Measurements from ENCODE around the gene CD44.

CD44 gene

DNA sequence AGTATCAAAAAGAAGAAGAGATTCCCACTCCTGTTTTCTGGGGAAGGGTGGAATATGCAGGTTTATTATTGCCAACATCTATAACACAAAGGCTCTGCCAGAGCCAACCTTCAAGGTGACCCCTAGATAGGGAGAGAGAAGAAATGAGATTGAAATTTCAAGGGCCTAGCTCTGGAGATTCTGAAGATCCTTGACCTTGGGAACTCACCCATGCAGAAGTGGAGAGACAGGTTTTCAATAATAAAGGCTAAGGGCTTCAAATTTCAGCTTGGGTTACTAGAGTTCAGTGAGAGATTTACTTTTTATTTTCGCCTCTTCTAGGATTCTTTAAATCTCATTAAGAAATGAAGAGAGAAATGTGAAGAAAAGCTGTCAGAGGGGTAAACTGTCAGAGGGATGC, 98.4 kb downstream of the CD44 start:
- DNase-seq (ENCODE audit: low read depth in 3 of 3), result no peak

DNA sequence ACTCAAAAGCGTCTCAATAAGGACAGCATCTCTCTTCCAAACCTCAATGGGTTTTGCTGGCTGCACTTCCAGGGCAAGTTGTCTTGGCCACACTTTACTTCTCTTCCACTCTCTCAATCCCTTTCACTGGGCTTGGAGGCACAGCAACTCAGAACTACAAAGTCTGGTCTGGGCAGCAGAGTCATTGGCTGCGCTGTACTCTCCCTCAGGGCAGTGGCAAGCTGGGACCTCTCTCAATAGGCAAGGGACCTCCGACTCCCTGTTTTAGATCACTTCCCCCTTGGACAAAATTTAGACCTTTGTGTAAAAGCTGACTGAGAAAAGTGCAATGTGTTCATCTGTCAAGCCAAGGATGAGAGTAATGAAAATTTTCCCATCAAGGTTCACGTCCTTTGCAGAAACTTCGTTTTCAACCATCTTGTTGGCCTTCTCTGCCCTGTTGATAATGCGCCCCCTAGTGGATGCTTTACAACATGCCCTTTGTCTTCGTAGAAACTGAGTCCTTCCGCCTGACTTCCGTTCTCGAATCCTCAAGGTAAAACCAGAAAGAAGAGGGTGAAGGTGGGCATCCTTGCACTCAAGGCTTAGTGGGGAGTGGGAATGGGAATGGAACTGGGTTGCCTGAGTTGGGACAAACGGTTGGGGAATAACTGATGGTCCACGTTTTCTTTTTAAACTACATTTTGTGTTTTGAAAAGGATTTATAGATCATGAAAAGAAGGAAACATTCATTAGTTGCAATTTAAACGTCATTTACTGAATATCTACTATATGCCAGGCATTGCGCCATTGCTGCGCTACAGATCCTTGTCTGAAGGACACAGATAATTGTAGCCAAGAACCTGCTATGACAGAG, 99.1 kb downstream of the CD44 start:
- DNase-seq (ENCODE audit: low read depth in 3 of 3), result peak; percentile 32 to 76 (median 44)

DNA sequence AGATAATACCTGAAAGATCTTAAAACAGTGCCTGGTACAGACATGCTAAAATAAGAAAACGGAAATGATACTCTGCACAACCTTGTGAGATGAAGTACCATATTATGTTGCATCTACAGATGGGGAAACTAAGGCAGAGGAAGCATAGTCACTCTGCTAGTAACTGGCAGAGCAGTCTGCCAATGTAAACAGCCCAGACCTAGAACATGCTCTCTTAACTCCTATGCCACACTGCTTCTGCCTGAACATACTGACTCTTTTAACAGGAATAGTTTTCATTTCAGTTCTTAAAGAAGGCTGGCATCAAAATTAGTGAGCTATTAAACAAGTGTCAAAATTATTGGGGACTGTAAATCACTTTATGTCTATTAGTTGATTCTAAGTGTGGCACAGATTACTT, 99.9 kb downstream of the CD44 start:
- DNase-seq (ENCODE audit: low read depth in 3 of 3), result no peak

- DNase-seq (ENCODE audit: low read depth in 3 of 3), result no peak
Measured at GRCh38 chr11:35239471-35240075, 100.6 kb downstream of the CD44 start.

DNA sequence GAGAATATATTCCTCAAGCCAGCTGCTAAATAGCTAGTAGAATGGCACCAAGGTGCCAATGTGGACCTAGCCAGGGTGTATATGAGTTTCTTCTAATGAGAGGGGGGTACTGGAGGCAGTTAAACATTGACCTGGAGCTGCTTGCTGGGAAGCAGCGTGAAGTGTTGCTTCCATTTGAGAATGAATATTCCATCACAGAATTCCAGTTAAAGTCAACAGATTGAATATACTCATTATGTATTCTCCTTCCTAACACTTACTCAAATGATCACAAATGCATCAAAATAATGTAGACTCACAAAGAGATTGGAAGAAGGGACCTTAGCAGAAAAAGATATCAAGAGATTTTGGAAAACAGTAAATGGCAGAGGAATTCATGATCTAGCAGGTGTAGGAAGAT, 102.1 kb downstream of the CD44 start:
- DNase-seq (ENCODE audit: low read depth in 3 of 3), result no peak

DNA sequence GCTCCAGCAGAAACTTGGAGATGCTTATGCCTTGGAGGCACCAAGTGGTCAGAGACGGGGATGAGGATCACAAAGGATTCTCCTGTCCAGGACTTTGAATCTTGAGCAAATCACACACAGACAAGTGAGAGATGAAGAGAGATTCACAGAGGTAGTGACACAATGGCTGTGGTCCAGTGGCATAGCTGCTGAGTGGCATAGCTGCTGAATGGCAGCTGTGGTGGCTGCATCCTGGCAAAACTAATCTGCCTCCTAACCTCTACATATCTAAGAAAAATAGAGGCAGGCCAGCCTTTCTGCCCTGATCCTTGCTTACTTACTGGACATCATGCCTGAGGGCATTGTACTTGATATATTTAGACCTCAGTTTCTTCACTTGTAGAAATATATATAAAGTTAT, 102.6 kb downstream of the CD44 start:
- no peak for DNase-seq (ENCODE audit: low read depth in 3 of 3)

DNA sequence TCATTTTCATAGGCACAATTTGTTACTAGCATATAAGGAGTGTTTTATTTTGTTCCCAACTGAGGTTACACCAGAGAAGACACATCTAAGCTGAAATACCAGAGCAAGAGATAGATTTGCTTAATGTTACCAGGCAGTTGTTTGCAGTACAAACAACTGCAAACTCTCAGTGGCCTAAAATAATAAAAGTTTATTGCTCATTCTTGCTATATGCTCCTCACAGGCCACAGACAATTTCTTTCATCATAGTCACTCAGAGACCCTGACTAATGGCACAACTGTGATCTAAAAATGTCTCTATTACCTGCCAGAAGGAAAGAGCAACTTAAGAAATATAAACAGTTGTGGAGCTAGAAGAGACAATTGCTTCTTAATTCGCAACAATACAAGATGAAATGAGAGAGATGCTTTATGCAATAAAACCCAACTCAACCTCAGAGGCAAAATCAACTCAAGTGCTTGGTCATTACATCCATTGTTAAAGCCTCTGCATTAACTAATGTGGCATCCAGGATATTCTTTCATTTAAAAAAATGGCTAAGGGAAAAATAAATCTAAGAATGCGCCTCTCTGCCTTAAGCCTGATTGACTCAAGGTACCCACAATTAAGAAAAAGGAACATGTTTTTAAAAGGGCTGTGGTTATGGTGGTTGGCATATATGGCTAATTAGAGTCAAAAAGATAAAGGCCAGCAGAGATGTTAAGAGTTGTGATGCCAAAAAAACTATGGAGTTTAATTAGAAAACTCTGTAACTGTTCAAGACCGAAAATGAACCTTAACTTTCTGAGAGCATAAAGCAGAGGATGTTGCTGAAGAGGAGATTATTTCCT, 103.7 kb downstream of the CD44 start:
- DNase-seq (ENCODE audit: low read depth in 3 of 3), result no peak

GRCh38 chr11:35243774-35244173, 104.8 kb downstream of the CD44 start:
- no peak for DNase-seq (ENCODE audit: low read depth in 3 of 3)

DNA sequence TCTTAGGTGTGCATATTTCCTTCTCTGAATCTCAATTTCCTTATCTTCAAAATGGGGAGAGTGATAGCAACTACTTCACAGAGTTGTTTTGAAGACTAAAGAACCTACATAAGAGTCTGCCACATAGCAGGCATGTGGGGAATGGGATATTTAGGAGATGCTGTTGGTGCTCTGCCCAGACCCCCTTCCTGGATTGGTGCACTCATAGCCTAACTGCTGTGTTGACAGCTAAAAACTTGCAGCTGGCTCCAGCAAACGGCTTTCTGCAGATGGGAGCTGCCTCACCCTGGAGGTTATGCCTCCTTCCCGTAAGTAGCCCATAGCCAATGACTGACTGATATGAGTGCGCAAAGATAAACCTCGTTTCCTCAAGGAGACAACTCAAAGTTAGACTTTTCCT, 106.1 kb downstream of the CD44 start:
- DNase-seq (ENCODE audit: low read depth in 3 of 3), result no peak

GRCh38 chr11:35245786-35246185, 106.8 kb downstream of the CD44 start:
- DNase-seq (ENCODE audit: low read depth in 3 of 3), result no peak

DNA sequence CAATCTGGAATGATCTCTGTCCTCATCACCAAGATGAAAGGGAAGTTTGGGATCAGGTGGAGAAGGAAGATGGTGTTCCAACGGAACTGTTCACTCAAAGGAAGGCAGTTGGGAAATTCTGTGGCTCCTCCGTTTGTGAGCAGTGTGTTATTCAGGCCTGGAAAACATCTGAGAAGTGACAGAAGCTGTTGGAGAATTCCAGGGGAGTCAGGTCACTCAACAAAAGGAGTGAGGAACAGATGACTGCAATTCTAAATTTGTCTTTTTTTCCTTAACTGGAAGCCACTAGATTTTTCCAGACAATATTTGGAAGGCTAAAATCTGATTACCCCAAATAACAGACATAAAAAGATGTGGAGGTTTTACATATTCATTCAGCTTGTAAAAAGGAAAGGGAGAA, 107.8 kb downstream of the CD44 start:
- DNase-seq (ENCODE audit: low read depth in 3 of 3), result no peak

GRCh38 chr11:35247428-35247827, 108.5 kb downstream of the CD44 start:
- DNase-seq (ENCODE audit: low read depth in 3 of 3), result no peak

DNA sequence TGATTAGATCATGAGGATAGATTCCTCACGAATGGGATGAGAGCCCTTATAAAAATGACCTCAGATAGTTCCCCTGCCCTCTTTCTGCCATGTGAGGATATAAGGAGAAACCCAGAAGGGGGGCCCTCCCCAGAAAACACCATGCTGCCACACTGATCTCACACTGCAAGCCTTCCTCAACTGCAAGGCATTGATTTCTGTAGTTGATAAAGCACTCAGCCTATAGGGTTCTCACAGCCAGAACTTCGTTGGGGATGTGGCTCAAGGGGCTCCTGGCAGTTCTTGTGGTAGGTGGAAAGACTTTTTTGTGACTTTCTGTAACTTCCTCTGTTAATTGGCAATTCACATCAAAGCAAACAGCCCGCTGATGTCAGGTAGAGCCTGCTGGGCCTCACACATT, 108.9 kb downstream of the CD44 start:
- no peak for DNase-seq (ENCODE audit: low read depth in 3 of 3)

GRCh38 chr11:35248558-35249323, 109.8 kb downstream of the CD44 start:
- DNase-seq (ENCODE audit: low read depth in 3 of 3), result no peak

- DNase-seq (ENCODE audit: low read depth in 3 of 3), result no peak
Measured at GRCh38 chr11:35250192-35250591, 111.2 kb downstream of the CD44 start.

GRCh38 chr11:35250621-35251020, 111.7 kb downstream of the CD44 start:
- no peak for DNase-seq (ENCODE audit: low read depth in 3 of 3)

DNA sequence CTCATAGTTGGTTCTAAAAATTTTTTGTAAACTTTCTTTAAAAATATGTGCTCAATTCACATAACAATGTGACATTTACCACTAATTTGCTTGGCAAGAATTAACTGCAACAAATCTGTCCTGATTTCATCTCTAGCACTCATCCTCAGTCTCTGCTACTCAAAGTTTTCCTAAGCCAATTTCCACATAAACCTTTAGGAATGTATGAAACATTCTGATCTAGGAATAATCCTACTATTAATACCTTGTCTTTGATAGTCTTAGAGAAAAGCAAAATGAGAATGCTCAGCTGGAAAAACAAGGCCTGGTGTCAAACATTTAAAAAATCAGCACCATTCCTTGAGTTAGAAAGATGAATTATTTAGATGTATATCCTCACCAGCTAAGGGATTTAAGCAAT, 114.3 kb downstream of the CD44 start:
- DNase-seq (ENCODE audit: low read depth in 3 of 3), result no peak

GRCh38 chr11:35255514-35255913, 116.5 kb downstream of the CD44 start:
- DNase-seq (ENCODE audit: low read depth in 3 of 3), result no peak

DNA sequence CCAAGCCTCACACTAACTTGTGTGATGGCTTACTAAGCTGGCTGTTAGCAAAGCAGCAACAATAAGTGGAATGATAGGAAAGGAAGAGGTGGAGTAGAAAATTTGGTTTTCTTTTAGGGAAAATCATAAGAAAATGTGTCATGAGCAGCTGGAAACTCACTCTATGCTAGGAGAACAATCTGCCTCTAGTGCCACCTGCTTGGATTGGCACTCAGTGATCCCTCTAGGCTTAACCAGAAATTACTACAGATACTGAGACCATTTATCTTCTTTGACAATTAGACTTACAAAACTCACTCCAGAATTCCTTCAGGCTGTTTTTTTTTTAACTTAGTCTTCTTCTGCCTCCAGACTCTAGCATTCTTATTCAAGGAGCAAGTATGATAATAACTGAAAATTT, 117.3 kb downstream of the CD44 start:
- DNase-seq (ENCODE audit: low read depth in 3 of 3), result no peak

DNA sequence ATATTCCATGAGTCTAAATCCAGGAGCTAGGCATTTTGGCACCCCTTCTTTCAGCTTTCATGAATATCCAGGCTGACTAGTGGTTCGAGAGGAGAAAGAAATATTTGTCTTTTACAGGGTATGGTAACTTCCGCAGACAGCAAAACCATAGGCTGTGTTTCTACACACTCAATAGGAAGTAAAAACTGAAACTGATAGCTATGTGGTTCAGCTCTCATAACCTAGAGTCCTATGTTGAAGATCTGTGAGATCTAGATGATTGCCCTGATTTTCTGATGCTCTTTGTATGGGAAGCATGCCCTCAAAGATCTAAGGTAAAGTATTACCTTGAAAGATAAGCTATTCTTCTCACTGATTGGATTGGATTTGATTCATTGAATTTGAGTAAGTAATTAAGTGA, 118.3 kb downstream of the CD44 start:
- no peak for DNase-seq (ENCODE audit: low read depth in 3 of 3)

DNA sequence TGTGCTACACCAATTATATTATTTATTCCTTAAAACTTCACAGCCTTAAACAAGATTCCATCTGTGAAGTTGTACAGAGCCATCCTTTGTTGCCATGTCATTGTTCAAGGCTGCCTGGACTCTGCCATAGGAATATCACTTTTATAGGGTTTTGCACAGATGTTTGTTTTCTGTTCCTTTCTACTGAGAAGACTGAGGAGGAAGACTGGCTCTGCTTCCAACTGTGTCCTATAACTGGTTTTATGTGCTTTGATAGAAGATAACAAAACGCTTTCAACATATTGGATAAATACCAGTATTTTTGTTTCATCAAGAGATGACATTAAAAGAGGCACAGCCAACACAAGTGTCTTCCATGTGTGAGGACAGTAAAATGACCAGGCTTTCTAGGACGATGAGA, 120.6 kb downstream of the CD44 start:
- no peak for DNase-seq (ENCODE audit: low read depth in 3 of 3)

Measured in stimulated activated CD4-positive, alpha-beta T cell treated with anti-CD3 and anti-CD28 coated beads, TNF-alpha, amount 100 ng/mL, for 48 hours (primary cell).